T-helper 2 cell treated with Interferon-gamma antibody and Interleukin-4, amounts not matched to agents 100 ng/mL and 5 ng/mL, for 36 hours (primary cell): ENCODE results near the gene ZNF474. TPM values are rescaled to one million over a fixed set of nuclear protein-coding genes. Genes with fewer than 3 reads are reported as not detected.

Experiments
- intact Hi-C: fragments of 100-400 bp; cut with micrococcal nuclease; formaldehyde crosslinking; loops from one replicate; pipeline ENCODE4 v1.15.1; 2023
- total RNA-seq: library from RNA; stranded (reverse); gene quantifications from 2 replicates; pipeline ENCODE4 v1.2.3, GENCODE V29; 2022

ZNF474 gene
- total RNA-seq, 1 donor from 2014 or later = 0.39 TPM

- intact Hi-C loops = no loop called here
Observed at GRCh38 chr5:122118356-122118948, 10.9 kb upstream of the ZNF474 start.

- intact Hi-C loops = no loop called here
Observed at GRCh38 chr5:122119205-122119604, 10.1 kb upstream of the ZNF474 start.

- intact Hi-C loops = no loop called here
Observed at GRCh38 chr5:122120493-122120892, 8.9 kb upstream of the ZNF474 start.

- intact Hi-C loops = no loop called here
Observed at GRCh38 chr5:122120957-122121356, 8.4 kb upstream of the ZNF474 start.

- intact Hi-C loops = no loop called here
Observed at GRCh38 chr5:122121479-122122465, 7.6 kb upstream of the ZNF474 start.

GRCh38 chr5:122124766-122125165 is 4.6 kb upstream of the ZNF474 start:
- intact Hi-C loops = no loop called here

GRCh38 chr5:122126177-122126755 is 3.1 kb upstream of the ZNF474 start:
- intact Hi-C loops = no loop called here

GRCh38 chr5:122126756-122127321 is 2.5 kb upstream of the ZNF474 start:
- intact Hi-C loops = no loop called here

GRCh38 chr5:122130152-122130551 is 806 bp downstream of the ZNF474 start:
- intact Hi-C loops = no loop called here

GRCh38 chr5:122137702-122138101 is 8.4 kb downstream of the ZNF474 start:
- intact Hi-C loops = no loop called here

GRCh38 chr5:122138356-122138755 is 9.0 kb downstream of the ZNF474 start:
- intact Hi-C loops = no loop called here

- intact Hi-C loops = no loop called here
Observed at GRCh38 chr5:122140900-122141299, 11.6 kb downstream of the ZNF474 start.

GRCh38 chr5:122141751-122142150 is 12.4 kb downstream of the ZNF474 start:
- intact Hi-C loops = no loop called here

GRCh38 chr5:122142480-122143164 is 13.3 kb downstream of the ZNF474 start:
- intact Hi-C loops = no loop called here

- intact Hi-C loops = no loop called here
Observed at GRCh38 chr5:122144236-122144635, 14.9 kb downstream of the ZNF474 start.

GRCh38 chr5:122145906-122146305 is 16.6 kb downstream of the ZNF474 start:
- intact Hi-C loops = no loop called here

- intact Hi-C loops = no loop called here
Observed at GRCh38 chr5:122149321-122150090, 20.2 kb downstream of the ZNF474 start.

- intact Hi-C loops = no loop called here
Observed at GRCh38 chr5:122150215-122150614, 20.9 kb downstream of the ZNF474 start.

GRCh38 chr5:122151640-122152039 is 22.3 kb downstream of the ZNF474 start:
- intact Hi-C loops = no loop called here

- intact Hi-C loops = no loop called here
Observed at GRCh38 chr5:122152266-122152900, 23.0 kb downstream of the ZNF474 start.
